ENCODE data around the gene RCAN2.

DNA sequence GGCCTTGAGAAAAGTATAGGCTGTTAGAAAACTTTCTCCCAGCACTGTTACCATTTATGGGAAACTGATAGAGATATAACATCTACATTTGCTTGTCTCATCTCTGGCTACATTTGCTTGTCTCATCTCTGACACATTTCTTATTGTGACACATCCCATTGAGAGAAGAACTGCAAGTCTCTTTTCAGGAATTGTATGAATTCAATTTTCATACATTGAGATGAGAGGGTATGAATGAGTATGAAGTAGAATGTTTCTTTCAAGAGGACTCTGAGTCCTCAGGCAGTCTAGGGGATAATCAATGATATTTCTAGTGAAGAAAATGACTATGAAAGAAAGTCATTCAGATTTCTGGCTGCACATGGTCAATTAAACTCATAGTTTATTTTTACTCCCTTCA lies 282.9 kb downstream of the RCAN2 start:
- TF ChIP-seq CTCF (conservative IDR thresholded peaks at IDR 0.05) (no peak), ZFX (IDR thresholded peaks at IDR 0.05) (no peak)
